Fibroblast of peridontal ligament (primary cell): Measurements from ENCODE around the gene ATF6B.
A peak's percentile ranks its signal among the peaks of the same experiment; 100 is the strongest.

Experiments
- DNase-seq: peaks from one replicate; pipeline ENCODE4 v3.0.0-alpha.2; 2010; ENCODE audit errors: extremely low read depth

The ATF6B gene

GRCh38 chr6:32127717-32128592 lies at the start of gene ATF6B:
Gene ATF6B (minus strand): TSS chr6:32128246. CDS start chr6:32128207, 39 bp downstream.
- DNase-seq: peak; percentile 99

- DNase-seq: no peak
Measured at GRCh38 chr6:32177183-32177787, 49.2 kb upstream of the ATF6B start.

GRCh38 chr6:32176476-32177182 lies 48.6 kb upstream of the ATF6B start:
- peak; percentile 61 for DNase-seq

- DNase-seq: peak; percentile 97
Measured at GRCh38 chr6:32175711-32176475, 47.8 kb upstream of the ATF6B start, which contains the start of gene AGPAT1. Gene AGPAT1 (minus strand): TSS chr6:32176084. CDS start chr6:32171496, 4,588 bp downstream.

- no peak for DNase-seq
Measured at GRCh38 chr6:32175322-32175710, 47.3 kb upstream of the ATF6B start.

- no peak for DNase-seq
Measured at GRCh38 chr6:32174416-32174815, 46.4 kb upstream of the ATF6B start.

GRCh38 chr6:32173051-32173727 lies 45.1 kb upstream of the ATF6B start:
- DNase-seq: no peak

- no peak for DNase-seq
Measured at GRCh38 chr6:32171234-32171633, 43.2 kb upstream of the ATF6B start.

GRCh38 chr6:32170294-32170693 lies 42.2 kb upstream of the ATF6B start:
- no peak for DNase-seq

- no peak for DNase-seq
Measured at GRCh38 chr6:32168807-32169591, 41.0 kb upstream of the ATF6B start.

GRCh38 chr6:32168350-32168749 lies 40.3 kb upstream of the ATF6B start:
- DNase-seq: no peak

- no peak for DNase-seq
Measured at GRCh38 chr6:32167761-32168262, 39.8 kb upstream of the ATF6B start.

- DNase-seq: no peak
Measured at GRCh38 chr6:32167154-32167760, 39.2 kb upstream of the ATF6B start.

- no peak for DNase-seq
Measured at GRCh38 chr6:32166411-32167061, 38.5 kb upstream of the ATF6B start.

- DNase-seq: no peak
Measured at GRCh38 chr6:32164295-32164694, 36.2 kb upstream of the ATF6B start, which contains the start of gene EGFL8. Gene EGFL8 (plus strand): TSS chr6:32164595. CDS start chr6:32166166, 1,571 bp downstream.

- no peak for DNase-seq
Measured at GRCh38 chr6:32163559-32164258, 35.7 kb upstream of the ATF6B start.

- DNase-seq: no peak
Measured at GRCh38 chr6:32158052-32158451, 30.0 kb upstream of the ATF6B start.

GRCh38 chr6:32156891-32157290 lies 28.8 kb upstream of the ATF6B start:
- DNase-seq: no peak
